Cardiac ventricle fibroblast (primary cell): ENCODE results near the gene CD2AP. TPM values are rescaled to one million over a fixed set of nuclear protein-coding genes. Genes with fewer than 3 reads are reported as not detected.

Source experiments
- total RNA-seq: library from RNA; depleted of rRNA; stranded (reverse); fragments of >200 nt; gene quantifications from 2 replicates; pipeline ENCODE4 v1.2.3, GENCODE V29; 2015

CD2AP gene
- 9.5 and 11.2 TPM in 2 replicates for total RNA-seq

GRCh38 chr6:47477497-47478232, at the start of gene CD2AP:
CD2AP (plus strand) TSS chr6:47477789; CDS start chr6:47478245, 456 bp downstream.

Other genes starting within 250 kb of the CD2AP start
- gene TNFRSF21, start 167.9 kb upstream of the CD2AP start, total RNA-seq: 118 and 121 TPM in 2 replicates
- gene ADGRF4, start 220.8 kb downstream of the CD2AP start, total RNA-seq: 0.94 and 1.1 TPM in 2 replicates